Measurements from ENCODE around the gene TOP3A.
A peak's percentile ranks its signal among the peaks of the same experiment; 100 is the strongest.

TOP3A gene

DNA sequence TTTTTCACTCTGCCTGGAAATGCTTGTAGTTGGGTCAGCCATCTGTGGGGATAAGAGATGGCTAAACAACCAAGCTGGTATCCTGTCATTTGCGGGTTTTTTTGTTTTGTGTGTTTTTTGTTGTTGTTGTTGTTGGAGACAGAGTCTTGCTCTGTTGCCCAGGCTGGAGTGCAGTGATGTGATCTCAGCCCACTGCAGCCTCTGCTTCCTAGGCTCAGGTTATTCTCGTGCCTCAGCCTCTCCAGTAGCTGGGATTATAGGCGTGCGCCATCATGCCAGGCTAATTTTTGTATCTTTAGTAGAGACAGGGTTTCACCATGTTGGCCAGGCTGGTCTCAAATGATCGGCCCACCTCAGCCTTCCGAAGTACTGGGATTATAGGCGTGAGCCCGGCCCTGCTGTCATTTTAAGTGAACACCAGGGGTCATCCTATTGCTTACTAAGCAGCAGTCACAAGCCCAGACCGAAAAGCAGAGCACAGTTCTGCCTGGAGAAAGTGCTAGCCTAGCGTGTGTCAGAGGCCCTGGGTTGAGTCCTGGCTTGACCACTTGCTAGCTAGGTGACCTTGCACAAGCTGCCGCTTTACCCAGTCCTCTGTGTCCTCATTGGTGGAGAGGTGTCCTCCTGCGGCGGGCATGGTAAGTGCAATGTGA lies 4.9 kb upstream of the TOP3A start:
- Histone ChIP-seq H3K4me3 (ENCODE audit: low read depth, low read length) (no peak overlapping the region), H3K9me3 (no peaks in the 10 kb centered on the region), H3K36me3 (peaks cover 7% of the 10 kb centered on the region), H3K27me3 (no peaks in the 10 kb centered on the region), H3K4me1 (no peaks in the 10 kb centered on the region)
- DNase-seq = peak; percentile 50
- TF ChIP-seq, protein P1, sequence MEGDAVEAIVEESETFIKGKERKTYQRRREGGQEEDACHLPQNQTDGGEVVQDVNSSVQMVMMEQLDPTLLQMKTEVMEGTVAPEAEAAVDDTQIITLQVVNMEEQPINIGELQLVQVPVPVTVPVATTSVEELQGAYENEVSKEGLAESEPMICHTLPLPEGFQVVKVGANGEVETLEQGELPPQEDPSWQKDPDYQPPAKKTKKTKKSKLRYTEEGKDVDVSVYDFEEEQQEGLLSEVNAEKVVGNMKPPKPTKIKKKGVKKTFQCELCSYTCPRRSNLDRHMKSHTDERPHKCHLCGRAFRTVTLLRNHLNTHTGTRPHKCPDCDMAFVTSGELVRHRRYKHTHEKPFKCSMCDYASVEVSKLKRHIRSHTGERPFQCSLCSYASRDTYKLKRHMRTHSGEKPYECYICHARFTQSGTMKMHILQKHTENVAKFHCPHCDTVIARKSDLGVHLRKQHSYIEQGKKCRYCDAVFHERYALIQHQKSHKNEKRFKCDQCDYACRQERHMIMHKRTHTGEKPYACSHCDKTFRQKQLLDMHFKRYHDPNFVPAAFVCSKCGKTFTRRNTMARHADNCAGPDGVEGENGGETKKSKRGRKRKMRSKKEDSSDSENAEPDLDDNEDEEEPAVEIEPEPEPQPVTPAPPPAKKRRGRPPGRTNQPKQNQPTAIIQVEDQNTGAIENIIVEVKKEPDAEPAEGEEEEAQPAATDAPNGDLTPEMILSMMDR (IDR thresholded peaks at IDR 0.05; ENCODE audit: low read depth, low read length) = peak; percentile 56

DNA sequence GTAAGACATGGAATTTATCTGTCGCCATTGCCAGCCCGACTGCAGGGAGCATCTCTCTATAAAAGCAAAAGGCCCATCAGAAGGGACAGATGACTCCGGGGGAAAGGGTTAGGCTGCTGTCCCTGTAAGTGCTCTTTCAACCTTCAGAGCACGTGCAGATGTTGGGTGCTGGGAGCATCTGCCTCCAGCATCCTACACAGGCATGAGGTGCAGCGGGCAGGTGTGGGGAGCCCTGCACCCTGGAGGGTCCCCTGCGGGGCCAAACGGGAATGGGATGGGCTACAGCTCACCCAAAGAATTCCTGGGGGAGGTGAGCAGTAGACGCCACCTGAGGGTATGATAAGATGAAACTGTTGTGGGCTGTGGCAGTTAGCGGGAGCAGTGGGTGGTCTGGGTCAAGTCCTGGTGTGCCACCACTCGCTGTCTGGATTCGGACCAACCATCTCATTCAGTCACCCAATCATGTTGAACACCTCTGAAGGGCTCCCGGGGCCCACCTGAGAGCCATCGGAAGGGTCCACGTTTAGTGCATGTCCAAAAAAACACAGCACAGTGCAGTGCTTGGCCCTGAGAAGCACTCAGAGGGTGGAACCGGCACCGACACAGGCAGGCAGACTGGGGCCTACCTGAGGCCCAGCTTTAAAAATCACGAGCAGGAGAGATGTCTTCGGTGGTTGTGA lies 4.1 kb upstream of the TOP3A start:
- Histone ChIP-seq H3K27me3 (no peaks in the 10 kb centered on the region), H3K4me1 (no peaks in the 10 kb centered on the region), H3K36me3 (peaks cover 7% of the 10 kb centered on the region), H3K4me3 (ENCODE audit: low read depth, low read length) (no peak overlapping the region), H3K9me3 (no peaks in the 10 kb centered on the region)
- TF ChIP-seq, protein P1 (IDR thresholded peaks at IDR 0.05; ENCODE audit: low read depth, low read length) = no peak
- DNase-seq = no peak

DNA sequence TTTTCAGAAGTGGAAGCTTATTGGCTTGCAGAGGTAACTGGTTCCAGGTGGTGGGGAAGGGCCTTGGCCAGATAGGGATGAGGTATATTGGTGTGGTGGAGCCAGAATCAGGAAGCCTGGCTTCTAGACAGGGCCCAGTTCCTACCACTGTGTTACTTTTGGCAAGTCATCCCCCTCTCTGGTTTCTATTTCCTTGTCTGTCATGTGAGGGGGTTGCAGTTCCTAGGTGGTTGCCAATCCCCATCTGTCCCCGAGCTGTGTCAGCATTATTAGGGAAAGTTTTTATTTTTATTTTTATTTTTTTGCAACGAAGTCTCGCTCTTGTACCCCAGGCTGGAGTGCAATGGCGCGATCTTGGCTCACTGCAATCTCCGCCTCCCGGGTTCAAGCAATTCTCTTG lies 3.3 kb upstream of the TOP3A start:
- Histone ChIP-seq H3K9me3 (no peaks in the 10 kb centered on the region), H3K36me3 (peaks cover 6% of the 10 kb centered on the region), H3K27me3 (no peaks in the 10 kb centered on the region), H3K4me3 (ENCODE audit: low read depth, low read length) (no peak overlapping the region), H3K4me1 (no peaks in the 10 kb centered on the region)
- DNase-seq = no peak
- TF ChIP-seq, protein P1 (IDR thresholded peaks at IDR 0.05; ENCODE audit: low read depth, low read length) = no peak

DNA sequence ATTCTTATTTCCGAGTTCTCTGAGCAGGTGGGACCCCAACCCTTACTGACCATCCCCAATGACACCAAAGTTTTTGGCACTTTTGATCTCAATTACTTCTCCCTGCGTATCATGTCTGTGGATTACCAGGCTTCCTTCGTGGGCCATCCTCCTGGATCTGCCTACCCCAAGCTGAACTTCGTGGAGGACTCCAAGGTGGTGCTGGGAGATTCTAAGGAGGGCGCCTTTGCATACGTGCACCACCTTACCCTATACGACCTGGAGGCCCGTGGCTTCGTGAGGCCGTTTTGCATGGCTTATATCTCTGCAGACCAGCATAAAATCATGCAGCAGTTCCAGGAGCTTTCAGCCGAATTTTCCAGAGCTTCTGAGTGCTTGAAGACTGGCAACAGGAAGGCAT lies 1.2 kb upstream of the TOP3A start:
- TF ChIP-seq, protein P1 (IDR thresholded peaks at IDR 0.05; ENCODE audit: low read depth, low read length) = no peak
- Histone ChIP-seq H3K9me3 (no peaks in the 10 kb centered on the region), H3K4me3 (ENCODE audit: low read depth, low read length) (peak overlapping the region; percentile 93), H3K4me1 (no peaks in the 10 kb centered on the region), H3K36me3 (peaks cover 18% of the 10 kb centered on the region), H3K27me3 (no peaks in the 10 kb centered on the region)
- no peak for DNase-seq

DNA sequence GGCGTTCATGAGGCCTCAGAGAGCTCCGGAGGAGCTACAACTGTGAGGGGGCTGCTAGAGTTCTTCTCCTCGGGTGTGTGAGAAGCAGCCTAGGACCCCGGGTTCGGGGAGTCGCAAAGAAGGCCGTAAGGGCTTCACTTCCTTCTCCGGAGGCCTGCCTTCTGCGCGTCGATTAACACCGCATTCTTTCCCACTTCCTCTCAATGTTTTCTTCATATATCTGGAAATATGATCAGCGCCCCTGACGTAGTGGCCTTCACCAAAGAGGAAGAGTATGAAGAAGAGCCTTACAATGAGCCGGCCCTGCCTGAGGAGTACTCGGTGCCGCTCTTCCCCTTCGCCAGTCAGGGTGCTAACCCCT lies 748 bp upstream of the TOP3A start:
- no peak for DNase-seq
- TF ChIP-seq, protein P1 (IDR thresholded peaks at IDR 0.05; ENCODE audit: low read depth, low read length) = no peak
- no peaks in the 10 kb centered on the region for H3K9me3 ChIP-seq
- peaks cover 18% of the 10 kb centered on the region for H3K36me3 ChIP-seq
- peak overlapping the region; percentile 93 for H3K4me3 ChIP-seq (ENCODE audit: low read depth, low read length)
- no peaks in the 10 kb centered on the region for H3K27me3 ChIP-seq
- H3K4me1 ChIP-seq = no peaks in the 10 kb centered on the region

DNA sequence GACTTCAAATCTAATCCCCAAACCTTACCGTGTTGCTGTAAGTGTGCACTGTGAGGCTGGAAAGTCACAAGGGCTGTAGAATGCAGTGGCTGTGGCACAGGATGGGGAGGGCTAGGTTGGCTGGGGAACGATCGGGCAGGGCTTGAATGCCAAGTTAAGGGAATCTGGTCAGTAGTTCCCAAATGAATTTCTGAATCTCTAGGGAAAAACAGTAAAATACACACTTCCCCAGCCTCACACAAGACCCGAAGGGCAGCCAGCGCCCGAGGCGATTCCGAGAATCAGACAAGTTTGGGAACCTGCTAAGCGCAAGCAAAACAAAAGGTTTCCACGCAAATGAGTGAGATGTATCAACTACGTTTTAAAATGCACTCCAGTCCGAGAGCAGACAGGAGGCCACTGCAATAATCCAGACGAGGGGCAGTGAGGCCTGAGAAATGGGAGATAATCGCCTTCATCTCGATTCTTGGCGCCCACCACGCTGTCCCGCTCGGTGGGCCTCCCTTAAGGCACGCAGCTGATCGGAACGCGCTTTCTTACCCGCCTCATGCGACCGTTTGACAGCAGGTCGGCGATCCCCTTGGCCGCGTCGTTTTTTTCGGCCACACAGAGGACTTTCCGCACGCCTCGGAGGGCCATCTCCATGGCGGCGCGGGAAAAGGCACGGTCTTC lies 599 bp downstream of the TOP3A start:
- Histone ChIP-seq H3K9me3 (no peaks in the 10 kb centered on the region), H3K4me1 (no peaks in the 10 kb centered on the region), H3K27me3 (no peaks in the 10 kb centered on the region), H3K36me3 (peaks cover 19% of the 10 kb centered on the region), H3K4me3 (ENCODE audit: low read depth, low read length) (peak overlapping the region; percentile 93)
- DNase-seq = no peak
- TF ChIP-seq, protein P1 (IDR thresholded peaks at IDR 0.05; ENCODE audit: low read depth, low read length) = no peak

Data from BE2C (cell line).